ENCODE data around the gene FGFRL1.
"Not testable (repeated sequence)": the region's sequence is repeated elsewhere in the genome, so short reads cannot be mapped to it uniquely, and the experiment has no call there.

FGFRL1 gene

GRCh38 chr4:974668-975067, 36.8 kb upstream of the FGFRL1 start:
- H3K36me3 ChIP-seq (ENCODE audit: control insufficient read depth, low read length) = no peaks in the 10 kb centered on the region
- H3F3A ChIP-seq (ENCODE audit: control insufficient read depth, insufficient read depth) = no peaks in the 10 kb centered on the region
- peaks cover 14% of the 10 kb centered on the region; the same call in 1 of the 2 replicates for H4K20me1 ChIP-seq (ENCODE audit: control insufficient read depth, insufficient read depth, low read depth, low read length)
- H3K27ac ChIP-seq (ENCODE audit: low read depth, low read length) = no peak overlapping the region
- no peaks in the 10 kb centered on the region for H3K9me3 ChIP-seq (ENCODE audit: control insufficient read depth, insufficient read depth, low read length)
- peaks cover 7% of the 10 kb centered on the region for H3K4me1 ChIP-seq (ENCODE audit: control insufficient read depth, low read length)
- no peaks in the 10 kb centered on the region for H3K9me2 ChIP-seq (replicated peaks; ENCODE audit: control insufficient read depth, low read length)
- no peaks in the 10 kb centered on the region for H3K79me2 ChIP-seq (ENCODE audit: control insufficient read depth, low read length)
- TF ChIP-seq EZH2phosphoT487 (IDR thresholded peaks at IDR 0.05; ENCODE audit: borderline replicate concordance, low read length) (no peak), CTCF (IDR thresholded peaks at IDR 0.05; ENCODE audit: low read depth, low read length, poor library complexity, severe bottlenecking) (no peak)
- H3K4me2 ChIP-seq (ENCODE audit: low read length) = no peak overlapping the region
- H3K4me3 ChIP-seq (ENCODE audit: low read length) = no peak overlapping the region
- no peaks in the 10 kb centered on the region for H3K27me3 ChIP-seq (ENCODE audit: control insufficient read depth, low read length)

GRCh38 chr4:976016-976415, 35.4 kb upstream of the FGFRL1 start:
- H3K36me3 ChIP-seq (ENCODE audit: control insufficient read depth, low read length); H3K4me1 ChIP-seq (ENCODE audit: control insufficient read depth, low read length); H3K79me2 ChIP-seq (ENCODE audit: control insufficient read depth, low read length); H3K27ac ChIP-seq (ENCODE audit: low read depth, low read length); H3K4me2 ChIP-seq (ENCODE audit: low read length); H3F3A ChIP-seq (ENCODE audit: control insufficient read depth, insufficient read depth); H3K27me3 ChIP-seq (ENCODE audit: control insufficient read depth, low read length); H3K4me3 ChIP-seq (ENCODE audit: low read length); H3K9me3 ChIP-seq (ENCODE audit: control insufficient read depth, insufficient read depth, low read length); H3K9me2 ChIP-seq (replicated peaks; ENCODE audit: control insufficient read depth, low read length): not testable (repeated sequence)
- H4K20me1 ChIP-seq (ENCODE audit: control insufficient read depth, insufficient read depth, low read depth, low read length) = peaks cover 10% of the 10 kb centered on the region; the same call in 1 of the 2 replicates

- H3K9me2 ChIP-seq (replicated peaks; ENCODE audit: control insufficient read depth, low read length) = no peaks in the 10 kb centered on the region
- no peaks in the 10 kb centered on the region for H3K79me2 ChIP-seq (ENCODE audit: control insufficient read depth, low read length)
- no peak overlapping the region for H3K27ac ChIP-seq (ENCODE audit: low read depth, low read length)
- H3K4me3 ChIP-seq (ENCODE audit: low read length) = no peak overlapping the region
- H3K4me1 ChIP-seq (ENCODE audit: control insufficient read depth, low read length) = no peaks in the 10 kb centered on the region
- no peaks in the 10 kb centered on the region for H4K20me1 ChIP-seq (ENCODE audit: control insufficient read depth, insufficient read depth, low read depth, low read length)
- H3K9me3 ChIP-seq (ENCODE audit: control insufficient read depth, insufficient read depth, low read length) = no peaks in the 10 kb centered on the region
- TF ChIP-seq CTCF (IDR thresholded peaks at IDR 0.05; ENCODE audit: low read depth, low read length, poor library complexity, severe bottlenecking) (no peak), EZH2phosphoT487 (IDR thresholded peaks at IDR 0.05; ENCODE audit: borderline replicate concordance, low read length) (no peak)
- H3K4me2 ChIP-seq (ENCODE audit: low read length) = no peak overlapping the region
- no peaks in the 10 kb centered on the region for H3K27me3 ChIP-seq (ENCODE audit: control insufficient read depth, low read length)
- H3K36me3 ChIP-seq (ENCODE audit: control insufficient read depth, low read length) = no peaks in the 10 kb centered on the region
- H3F3A ChIP-seq (ENCODE audit: control insufficient read depth, insufficient read depth) = no peaks in the 10 kb centered on the region
Measured at GRCh38 chr4:978957-979701, 32.3 kb upstream of the FGFRL1 start.

- Histone ChIP-seq H3K27me3 (ENCODE audit: control insufficient read depth, low read length) (no peaks in the 10 kb centered on the region), H4K20me1 (ENCODE audit: control insufficient read depth, insufficient read depth, low read depth, low read length) (no peaks in the 10 kb centered on the region), H3K36me3 (ENCODE audit: control insufficient read depth, low read length) (no peaks in the 10 kb centered on the region), H3K79me2 (ENCODE audit: control insufficient read depth, low read length) (no peaks in the 10 kb centered on the region), H3K4me1 (ENCODE audit: control insufficient read depth, low read length) (peaks cover 14% of the 10 kb centered on the region), H3F3A (ENCODE audit: control insufficient read depth, insufficient read depth) (no peaks in the 10 kb centered on the region), H3K4me2 (ENCODE audit: low read length) (no peak overlapping the region), H3K9me3 (ENCODE audit: control insufficient read depth, insufficient read depth, low read length) (no peaks in the 10 kb centered on the region), H3K27ac (ENCODE audit: low read depth, low read length) (no peak overlapping the region), H3K9me2 (replicated peaks; ENCODE audit: control insufficient read depth, low read length) (no peaks in the 10 kb centered on the region), H3K4me3 (ENCODE audit: low read length) (no peak overlapping the region)
- TF ChIP-seq EZH2phosphoT487 (IDR thresholded peaks at IDR 0.05; ENCODE audit: borderline replicate concordance, low read length) (no peak), CTCF (IDR thresholded peaks at IDR 0.05; ENCODE audit: low read depth, low read length, poor library complexity, severe bottlenecking) (no peak)
Measured at GRCh38 chr4:982291-982690, 29.1 kb upstream of the FGFRL1 start.
